ENCODE results near the gene ZNF574. TPM values are rescaled to one million over a fixed set of nuclear protein-coding genes. Genes with fewer than 3 reads are reported as not detected.

Gene ZNF574
- total RNA-seq, 1 experiment from 2014 or later: 35.6 TPM

DNA sequence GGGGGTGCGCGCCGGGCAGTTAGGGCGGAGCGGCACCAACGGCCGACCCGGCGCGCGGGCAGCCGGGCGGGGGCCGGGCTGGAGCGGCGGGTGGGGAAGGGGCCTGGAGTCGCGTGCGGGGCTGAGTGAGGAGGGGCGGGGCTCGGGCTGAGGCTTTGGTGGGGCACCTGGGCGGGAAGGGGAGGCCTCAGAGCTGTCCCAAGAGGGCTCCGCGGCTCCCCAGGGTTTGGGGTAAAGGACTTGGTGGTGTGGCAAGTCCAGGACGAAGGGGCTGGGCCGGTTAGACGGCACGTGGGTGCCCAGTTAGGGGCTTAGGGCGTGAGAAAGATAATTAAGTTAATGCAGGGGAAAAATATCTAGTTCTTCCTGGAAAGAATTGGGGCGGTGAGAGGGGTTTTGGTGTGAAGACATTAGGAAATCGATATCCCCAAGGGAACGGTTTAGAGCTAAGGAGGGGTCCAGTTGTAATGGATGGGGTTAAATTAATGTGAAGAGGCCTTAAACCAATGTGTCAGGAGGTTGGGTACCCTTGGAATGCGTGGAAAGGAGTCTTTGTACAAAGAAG lies 496 bp downstream of the ZNF574 start:
- Histone ChIP-seq H2BK120ac (ENCODE audit: low read depth, low read length, poor library complexity, severe bottlenecking) (no peak overlapping the region), H2AK5ac (ENCODE audit: insufficient read length, low read length) (no peak overlapping the region), H3K9ac (ENCODE audit: extremely low read depth, insufficient read length, low read length) (peak overlapping the region; percentile 79), H3K9me3 (ENCODE audit: control insufficient read depth, low read depth, low read length) (no peaks in the 10 kb centered on the region), H3K27me3 (ENCODE audit: insufficient read depth, low read length) (no peaks in the 10 kb centered on the region), H3K56ac (ENCODE audit: insufficient read length, low read depth, low read length) (no peak overlapping the region), H3K23ac (ENCODE audit: insufficient read length, low read depth, low read length) (no peak overlapping the region), H2AFZ (ENCODE audit: low read length) (no peak overlapping the region), H3K27ac (ENCODE audit: insufficient read length, low read depth, low read length) (no peak overlapping the region), H2BK5ac (ENCODE audit: insufficient read length, low read length) (no peak overlapping the region), H2BK20ac (ENCODE audit: low read depth, low read length, poor library complexity, severe bottlenecking) (no peak overlapping the region), H3T11ph (ENCODE audit: low read length) (no peak overlapping the region), H3K4me1 (ENCODE audit: insufficient read depth, low read length) (no peaks in the 10 kb centered on the region; the same call in 1 of the 2 replicates), H4K8ac (replicated peaks; ENCODE audit: insufficient read length, low read depth, low read length) (no peak overlapping the region), H3K23me2 (ENCODE audit: insufficient read length, low read depth, low read length, poor library complexity, severe bottlenecking) (peaks cover 11% of the 10 kb centered on the region), H3K79me1 (ENCODE audit: insufficient read depth, low read depth, low read length, poor library complexity, severe bottlenecking) (peaks cover 13% of the 10 kb centered on the region), H3K4me2 (ENCODE audit: insufficient read depth, insufficient read length, low read length) (peak overlapping the region; percentile 97), H3K4ac (ENCODE audit: low read depth, low read length) (no peak overlapping the region), H3K79me2 (ENCODE audit: insufficient read depth, low read length) (peaks cover 21% of the 10 kb centered on the region), H4K5ac (ENCODE audit: insufficient read length, low read depth, low read length) (no peak overlapping the region), H4K91ac (ENCODE audit: insufficient read length, low read depth, low read length) (no peak overlapping the region), H3K18ac (ENCODE audit: insufficient read length, low read depth, low read length) (no peak overlapping the region), H3K14ac (ENCODE audit: insufficient read depth, low read length) (peak overlapping the region; percentile 42; the same call in 1 of the 2 replicates), H2BK15ac (ENCODE audit: low read depth, low read length) (no peak overlapping the region), H2BK12ac (ENCODE audit: insufficient read length, low read depth, low read length) (no peak overlapping the region), H4K20me1 (ENCODE audit: control insufficient read depth, insufficient read depth, insufficient read length) (no peaks in the 10 kb centered on the region)
- Mint-ChIP-seq H3K27ac (peak overlapping the region; percentile 40 to 95 (median 68); a peak in 6 of 7 replicates), H3K4me1 (peaks cover 20 to 33% of the 10 kb centered on the region in 2 experiments), H3K27me3 (ENCODE audit: low read depth) (no peaks in the 10 kb centered on the region; the same call in 1 of the 2 replicates), H3K4me3 (peak overlapping the region; percentile 96), H3K9me3 (no peaks in the 10 kb centered on the region), H3K36me3 (ENCODE audit: insufficient read depth in 1 of 3, low read depth in 3 of 3) (peaks cover 30 to 38% (median 37%) of the 10 kb centered on the region in 3 experiments)
- no CpG with 5 or more reads among the region's 33 CpGs for WGBS (ENCODE audit: extremely low coverage, insufficient read length, low lambda C conversion rate)
- TF ChIP-seq, protein P1, sequence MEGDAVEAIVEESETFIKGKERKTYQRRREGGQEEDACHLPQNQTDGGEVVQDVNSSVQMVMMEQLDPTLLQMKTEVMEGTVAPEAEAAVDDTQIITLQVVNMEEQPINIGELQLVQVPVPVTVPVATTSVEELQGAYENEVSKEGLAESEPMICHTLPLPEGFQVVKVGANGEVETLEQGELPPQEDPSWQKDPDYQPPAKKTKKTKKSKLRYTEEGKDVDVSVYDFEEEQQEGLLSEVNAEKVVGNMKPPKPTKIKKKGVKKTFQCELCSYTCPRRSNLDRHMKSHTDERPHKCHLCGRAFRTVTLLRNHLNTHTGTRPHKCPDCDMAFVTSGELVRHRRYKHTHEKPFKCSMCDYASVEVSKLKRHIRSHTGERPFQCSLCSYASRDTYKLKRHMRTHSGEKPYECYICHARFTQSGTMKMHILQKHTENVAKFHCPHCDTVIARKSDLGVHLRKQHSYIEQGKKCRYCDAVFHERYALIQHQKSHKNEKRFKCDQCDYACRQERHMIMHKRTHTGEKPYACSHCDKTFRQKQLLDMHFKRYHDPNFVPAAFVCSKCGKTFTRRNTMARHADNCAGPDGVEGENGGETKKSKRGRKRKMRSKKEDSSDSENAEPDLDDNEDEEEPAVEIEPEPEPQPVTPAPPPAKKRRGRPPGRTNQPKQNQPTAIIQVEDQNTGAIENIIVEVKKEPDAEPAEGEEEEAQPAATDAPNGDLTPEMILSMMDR (conservative IDR thresholded peaks at IDR 0.05): no peak
- DNase-seq: no peak

Data from H9 (cell line).